ENCODE data around the gene FAM89A.

Gene FAM89A

DNA sequence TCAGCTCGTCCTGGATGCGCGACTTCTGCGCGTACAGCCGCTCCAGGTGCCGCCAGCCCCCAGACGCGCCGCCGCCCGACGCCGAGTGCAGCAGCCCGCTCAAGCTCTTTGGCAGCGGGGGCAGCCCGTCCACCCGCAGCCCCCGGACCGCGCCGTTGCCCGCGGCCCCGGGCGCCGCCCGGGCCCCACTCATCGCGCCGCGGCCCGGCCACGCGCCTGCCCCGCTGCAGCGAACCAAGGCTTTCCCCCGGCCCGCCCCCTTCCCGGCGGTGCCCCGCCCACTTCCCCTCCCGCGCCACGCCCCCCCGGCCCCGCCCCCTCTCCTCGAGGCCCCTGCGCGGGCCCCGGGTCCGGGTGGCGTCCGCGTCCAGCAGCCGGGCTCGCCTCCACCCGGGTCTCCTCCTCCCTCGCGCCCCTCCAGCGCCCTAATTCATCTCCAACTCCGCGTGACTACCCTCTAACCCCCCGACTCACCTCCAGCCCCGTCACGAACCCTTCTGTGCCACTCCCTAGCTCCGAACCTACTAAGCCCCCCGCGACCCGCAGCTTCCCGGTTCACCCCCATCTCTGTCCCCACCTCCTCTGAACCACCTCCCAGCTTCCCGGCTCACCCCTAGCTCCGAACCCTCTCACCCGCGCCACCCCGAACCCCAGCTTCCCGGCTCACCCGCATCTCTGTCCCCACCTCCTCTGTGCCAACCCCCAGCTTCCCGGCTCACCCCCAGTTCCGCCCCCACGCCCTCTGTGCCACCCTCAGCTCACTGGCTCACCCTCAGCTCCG, at the start of gene FAM89A:
Gene FAM89A, minus strand, starts transcription at position 236 of the 781 bp plus-strand sequence. Its CDS starts 43 bp downstream, at position 193.
- H3K4me3 ChIP-seq (ENCODE audit: low read depth, low read length): peak within 1 kb of the TSS; percentile 67
- TF ChIP-seq, protein P1, sequence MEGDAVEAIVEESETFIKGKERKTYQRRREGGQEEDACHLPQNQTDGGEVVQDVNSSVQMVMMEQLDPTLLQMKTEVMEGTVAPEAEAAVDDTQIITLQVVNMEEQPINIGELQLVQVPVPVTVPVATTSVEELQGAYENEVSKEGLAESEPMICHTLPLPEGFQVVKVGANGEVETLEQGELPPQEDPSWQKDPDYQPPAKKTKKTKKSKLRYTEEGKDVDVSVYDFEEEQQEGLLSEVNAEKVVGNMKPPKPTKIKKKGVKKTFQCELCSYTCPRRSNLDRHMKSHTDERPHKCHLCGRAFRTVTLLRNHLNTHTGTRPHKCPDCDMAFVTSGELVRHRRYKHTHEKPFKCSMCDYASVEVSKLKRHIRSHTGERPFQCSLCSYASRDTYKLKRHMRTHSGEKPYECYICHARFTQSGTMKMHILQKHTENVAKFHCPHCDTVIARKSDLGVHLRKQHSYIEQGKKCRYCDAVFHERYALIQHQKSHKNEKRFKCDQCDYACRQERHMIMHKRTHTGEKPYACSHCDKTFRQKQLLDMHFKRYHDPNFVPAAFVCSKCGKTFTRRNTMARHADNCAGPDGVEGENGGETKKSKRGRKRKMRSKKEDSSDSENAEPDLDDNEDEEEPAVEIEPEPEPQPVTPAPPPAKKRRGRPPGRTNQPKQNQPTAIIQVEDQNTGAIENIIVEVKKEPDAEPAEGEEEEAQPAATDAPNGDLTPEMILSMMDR (IDR thresholded peaks at IDR 0.05; ENCODE audit: low read depth, low read length): no peak
- in situ Hi-C loops (cut with HindIII; ENCODE audit: low sequenced_read_pairs): no loop called here
- DNase-seq (ENCODE audit: low read depth, low spot score): no peak

DNA sequence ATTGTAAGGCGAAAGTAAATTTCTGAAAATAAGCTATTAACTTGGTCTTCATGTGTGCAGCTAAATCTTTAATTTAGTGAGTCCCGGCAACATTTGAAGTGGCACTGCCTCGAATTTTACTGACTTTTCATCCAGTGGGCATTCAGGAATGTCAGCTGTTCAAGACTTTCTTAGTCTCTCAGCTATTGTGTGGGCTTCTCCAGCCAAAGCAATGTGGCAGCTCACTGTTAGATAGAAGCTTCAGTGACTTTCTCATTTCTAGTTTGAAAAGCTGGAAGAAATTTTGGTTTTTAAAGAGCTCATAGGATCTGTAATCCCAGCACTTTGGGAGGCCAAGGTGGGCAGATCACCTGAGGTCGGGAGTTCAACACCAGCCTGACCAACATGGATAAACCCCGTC, 44.3 kb upstream of the FAM89A start:
- no peak overlapping the region for H3K4me3 ChIP-seq (ENCODE audit: low read depth, low read length)
- in situ Hi-C loops (cut with HindIII; ENCODE audit: low sequenced_read_pairs): no loop called here
- TF ChIP-seq, protein P1 (IDR thresholded peaks at IDR 0.05; ENCODE audit: low read depth, low read length): no peak
- DNase-seq (ENCODE audit: low read depth, low spot score): no peak

DNA sequence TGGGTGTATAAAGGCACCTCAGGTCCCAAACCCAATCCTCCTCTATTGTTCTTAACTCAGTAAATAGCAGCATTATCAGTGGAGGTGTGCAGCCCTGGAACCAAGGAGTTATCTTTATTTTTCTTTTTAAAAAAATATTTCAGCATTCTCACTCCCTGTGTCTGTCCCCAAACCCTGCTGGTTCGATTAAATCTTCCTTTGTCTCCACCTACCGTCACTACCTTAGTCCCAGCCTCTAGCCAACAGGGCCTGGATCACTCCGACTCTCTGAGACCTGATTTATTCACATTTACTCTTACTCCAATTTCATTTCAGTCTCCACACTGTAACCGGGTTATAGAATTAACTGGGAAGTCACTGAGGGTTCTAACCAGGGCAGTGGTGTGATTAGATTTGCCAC, 39.1 kb upstream of the FAM89A start:
- H3K4me3 ChIP-seq (ENCODE audit: low read depth, low read length): no peak overlapping the region
- TF ChIP-seq, protein P1 (IDR thresholded peaks at IDR 0.05; ENCODE audit: low read depth, low read length): no peak
- DNase-seq (ENCODE audit: low read depth, low spot score): no peak
- in situ Hi-C loops (cut with HindIII; ENCODE audit: low sequenced_read_pairs): no loop called here

DNA sequence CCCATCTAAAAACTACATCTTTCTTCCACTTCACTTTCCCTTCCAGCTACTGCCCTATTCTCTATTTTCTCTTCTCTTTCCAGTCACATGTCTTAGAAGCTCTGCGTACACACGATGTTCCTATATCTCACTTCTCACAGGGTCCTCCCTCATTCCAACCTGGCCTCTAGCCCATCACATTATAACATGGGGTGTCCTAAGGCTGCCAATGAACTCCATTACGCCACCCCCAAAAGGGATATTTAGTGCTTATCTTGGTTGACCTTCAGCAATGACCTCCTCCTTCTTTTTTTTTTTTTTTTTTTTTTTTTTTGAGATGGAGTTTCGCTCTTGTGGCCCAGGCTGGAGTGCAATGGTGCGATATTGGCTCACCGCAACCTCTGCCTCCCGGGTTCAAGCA, 38.2 kb upstream of the FAM89A start:
- TF ChIP-seq, protein P1 (IDR thresholded peaks at IDR 0.05; ENCODE audit: low read depth, low read length): no peak
- H3K4me3 ChIP-seq (ENCODE audit: low read depth, low read length): no peak overlapping the region
- no peak for DNase-seq (ENCODE audit: low read depth, low spot score)
- in situ Hi-C loops (cut with HindIII; ENCODE audit: low sequenced_read_pairs): no loop called here

DNA sequence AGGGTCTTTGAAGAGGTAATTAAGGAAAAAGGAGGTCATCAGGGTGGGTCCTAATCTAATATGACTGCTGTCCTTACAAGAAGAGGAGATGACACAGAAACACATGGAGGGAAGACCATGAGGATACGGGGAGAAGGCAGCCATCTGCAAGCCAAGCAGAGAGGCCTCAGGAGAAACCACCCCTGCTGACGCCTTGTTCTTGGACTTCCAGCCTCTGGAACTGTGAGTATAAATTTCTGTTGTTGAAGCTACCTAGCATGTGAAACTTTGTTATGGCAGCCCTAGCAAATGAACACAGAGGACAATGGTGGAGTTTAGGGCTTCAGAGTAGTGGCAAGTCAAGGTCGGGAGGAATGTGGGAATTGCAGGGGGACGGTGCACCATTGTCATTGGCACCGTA, 36.7 kb upstream of the FAM89A start:
- in situ Hi-C loops (cut with HindIII; ENCODE audit: low sequenced_read_pairs): no loop called here
- DNase-seq (ENCODE audit: low read depth, low spot score): no peak

DNA sequence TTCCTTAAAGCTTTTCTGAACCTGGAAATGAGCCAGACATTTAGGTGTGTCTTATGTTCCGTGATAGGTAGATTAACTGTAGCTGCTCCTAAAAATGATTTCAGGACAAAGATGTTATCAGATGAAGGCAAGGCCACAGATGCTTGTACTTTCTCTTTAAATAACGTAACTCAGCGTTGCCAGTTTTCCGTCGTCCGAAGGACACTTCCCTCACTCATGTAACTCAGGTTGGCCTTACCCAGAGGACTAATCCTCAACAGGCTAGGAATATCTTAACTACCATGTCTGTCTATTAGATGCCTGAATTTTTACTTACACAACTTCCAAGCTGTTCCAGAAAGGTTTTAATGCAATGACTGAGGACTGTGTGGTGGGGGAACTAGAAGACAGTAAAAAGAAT, 35.4 kb upstream of the FAM89A start:
- in situ Hi-C loops (cut with HindIII; ENCODE audit: low sequenced_read_pairs): no loop called here
- H3K4me3 ChIP-seq (ENCODE audit: low read depth, low read length): no peak overlapping the region
- TF ChIP-seq, protein P1 (IDR thresholded peaks at IDR 0.05; ENCODE audit: low read depth, low read length): no peak

More for the DNA sequence above, 36.7 kb upstream of the FAM89A start:
- TF ChIP-seq, protein P1 (IDR thresholded peaks at IDR 0.05; ENCODE audit: low read depth, low read length): no peak
- no peak overlapping the region for H3K4me3 ChIP-seq (ENCODE audit: low read depth, low read length)

More for the DNA sequence above, 35.4 kb upstream of the FAM89A start:
- DNase-seq (ENCODE audit: low read depth, low spot score): no peak

Measured in astrocyte of the spinal cord (primary cell).